HepG2 (cell line): Measurements from ENCODE around the gene EPB41L2.

Experiments used
- NFIB ChIP-seq: sonication (generic); formaldehyde crosslinking; IDR thresholded peaks from 2 replicates; pipeline ENCODE4 v1.9.0; 2021; ENCODE audit warnings: missing genetic modification reagents, mild to moderate bottlenecking, borderline replicate concordance
- NFRKB ChIP-seq: fragments of 450-650 bp; IDR thresholded peaks from 2 replicates; pipeline ENCODE4 v1.6.1; 2017
- RFXAP ChIP-seq: sonication (generic); formaldehyde crosslinking; IDR thresholded peaks from 2 replicates; pipeline ENCODE4 v1.4.0; 2020; ENCODE audit warnings: missing genetic modification reagents, borderline replicate concordance
- WIZ ChIP-seq: sonication (generic); formaldehyde crosslinking; IDR thresholded peaks from 2 replicates; pipeline ENCODE4 v1.5.1; 2020; ENCODE audit warnings: mild to moderate bottlenecking, missing genetic modification reagents
- TF ChIP-seq, protein P1 (sequence below): sonication (generic); formaldehyde crosslinking; IDR thresholded peaks from 2 replicates; pipeline ENCODE4 v1.4.0; 2020; ENCODE audit warnings: missing genetic modification reagents
- TF ChIP-seq, protein P2 (sequence below): sonication (generic); formaldehyde crosslinking; IDR thresholded peaks from 2 replicates; pipeline ENCODE4 v1.5.0; 2020; ENCODE audit warnings: mild to moderate bottlenecking, missing genetic modification reagents, moderate library complexity
- TF ChIP-seq, protein P3 (sequence below): sonication (generic); formaldehyde crosslinking; IDR thresholded peaks from 2 replicates; pipeline ENCODE4 v1.4.0; 2020; ENCODE audit warnings: missing genetic modification reagents, mild to moderate bottlenecking, borderline replicate concordance
- TF ChIP-seq, protein P4 (sequence below): sonication (generic); formaldehyde crosslinking; IDR thresholded peaks from 2 replicates; pipeline ENCODE4 v1.5.0; 2020; ENCODE audit warnings: missing genetic modification reagents, mild to moderate bottlenecking, borderline replicate concordance
- TF ChIP-seq, protein P5 (sequence below): IDR thresholded peaks from 2 replicates; pipeline ENCODE4 v1.6.1; 2016

DNA sequence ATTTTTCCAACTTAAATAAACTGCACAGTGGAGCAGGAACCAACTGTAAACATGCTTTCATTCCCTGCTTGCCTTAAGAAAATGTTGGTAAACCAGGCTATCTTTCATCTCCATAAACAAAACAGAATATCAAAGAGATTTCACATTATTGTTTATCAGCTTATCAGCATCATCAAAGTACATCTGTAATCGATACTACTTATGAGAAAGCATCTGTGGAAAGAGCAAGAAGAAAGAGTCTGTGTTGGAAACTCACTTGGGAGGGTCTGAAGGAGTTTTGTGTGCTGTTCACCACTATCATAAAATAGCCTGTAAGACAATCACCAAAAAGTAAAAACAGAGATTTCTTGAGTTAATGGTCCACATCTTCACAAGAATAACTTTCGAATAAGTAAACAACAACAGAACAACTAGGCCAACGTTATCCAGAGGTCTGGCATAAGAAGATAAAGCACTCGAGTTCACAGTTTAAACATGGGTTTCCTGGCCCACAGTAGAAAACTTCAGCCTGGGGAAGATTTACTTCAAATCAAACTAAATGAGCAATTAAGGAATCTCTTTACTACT, 47.9 kb downstream of the EPB41L2 start:
- TF ChIP-seq, protein P1, sequence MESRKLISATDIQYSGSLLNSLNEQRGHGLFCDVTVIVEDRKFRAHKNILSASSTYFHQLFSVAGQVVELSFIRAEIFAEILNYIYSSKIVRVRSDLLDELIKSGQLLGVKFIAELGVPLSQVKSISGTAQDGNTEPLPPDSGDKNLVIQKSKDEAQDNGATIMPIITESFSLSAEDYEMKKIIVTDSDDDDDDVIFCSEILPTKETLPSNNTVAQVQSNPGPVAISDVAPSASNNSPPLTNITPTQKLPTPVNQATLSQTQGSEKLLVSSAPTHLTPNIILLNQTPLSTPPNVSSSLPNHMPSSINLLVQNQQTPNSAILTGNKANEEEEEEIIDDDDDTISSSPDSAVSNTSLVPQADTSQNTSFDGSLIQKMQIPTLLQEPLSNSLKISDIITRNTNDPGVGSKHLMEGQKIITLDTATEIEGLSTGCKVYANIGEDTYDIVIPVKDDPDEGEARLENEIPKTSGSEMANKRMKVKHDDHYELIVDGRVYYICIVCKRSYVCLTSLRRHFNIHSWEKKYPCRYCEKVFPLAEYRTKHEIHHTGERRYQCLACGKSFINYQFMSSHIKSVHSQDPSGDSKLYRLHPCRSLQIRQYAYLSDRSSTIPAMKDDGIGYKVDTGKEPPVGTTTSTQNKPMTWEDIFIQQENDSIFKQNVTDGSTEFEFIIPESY (CRISPR knock-in tag): no peak
- no peak for TF ChIP-seq WIZ
- no peak for TF ChIP-seq NFIB
- TF ChIP-seq, protein P2, sequence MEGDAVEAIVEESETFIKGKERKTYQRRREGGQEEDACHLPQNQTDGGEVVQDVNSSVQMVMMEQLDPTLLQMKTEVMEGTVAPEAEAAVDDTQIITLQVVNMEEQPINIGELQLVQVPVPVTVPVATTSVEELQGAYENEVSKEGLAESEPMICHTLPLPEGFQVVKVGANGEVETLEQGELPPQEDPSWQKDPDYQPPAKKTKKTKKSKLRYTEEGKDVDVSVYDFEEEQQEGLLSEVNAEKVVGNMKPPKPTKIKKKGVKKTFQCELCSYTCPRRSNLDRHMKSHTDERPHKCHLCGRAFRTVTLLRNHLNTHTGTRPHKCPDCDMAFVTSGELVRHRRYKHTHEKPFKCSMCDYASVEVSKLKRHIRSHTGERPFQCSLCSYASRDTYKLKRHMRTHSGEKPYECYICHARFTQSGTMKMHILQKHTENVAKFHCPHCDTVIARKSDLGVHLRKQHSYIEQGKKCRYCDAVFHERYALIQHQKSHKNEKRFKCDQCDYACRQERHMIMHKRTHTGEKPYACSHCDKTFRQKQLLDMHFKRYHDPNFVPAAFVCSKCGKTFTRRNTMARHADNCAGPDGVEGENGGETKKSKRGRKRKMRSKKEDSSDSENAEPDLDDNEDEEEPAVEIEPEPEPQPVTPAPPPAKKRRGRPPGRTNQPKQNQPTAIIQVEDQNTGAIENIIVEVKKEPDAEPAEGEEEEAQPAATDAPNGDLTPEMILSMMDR: no peak
- TF ChIP-seq RFXAP (CRISPR knock-in tag): no peak
- TF ChIP-seq, protein P3, sequence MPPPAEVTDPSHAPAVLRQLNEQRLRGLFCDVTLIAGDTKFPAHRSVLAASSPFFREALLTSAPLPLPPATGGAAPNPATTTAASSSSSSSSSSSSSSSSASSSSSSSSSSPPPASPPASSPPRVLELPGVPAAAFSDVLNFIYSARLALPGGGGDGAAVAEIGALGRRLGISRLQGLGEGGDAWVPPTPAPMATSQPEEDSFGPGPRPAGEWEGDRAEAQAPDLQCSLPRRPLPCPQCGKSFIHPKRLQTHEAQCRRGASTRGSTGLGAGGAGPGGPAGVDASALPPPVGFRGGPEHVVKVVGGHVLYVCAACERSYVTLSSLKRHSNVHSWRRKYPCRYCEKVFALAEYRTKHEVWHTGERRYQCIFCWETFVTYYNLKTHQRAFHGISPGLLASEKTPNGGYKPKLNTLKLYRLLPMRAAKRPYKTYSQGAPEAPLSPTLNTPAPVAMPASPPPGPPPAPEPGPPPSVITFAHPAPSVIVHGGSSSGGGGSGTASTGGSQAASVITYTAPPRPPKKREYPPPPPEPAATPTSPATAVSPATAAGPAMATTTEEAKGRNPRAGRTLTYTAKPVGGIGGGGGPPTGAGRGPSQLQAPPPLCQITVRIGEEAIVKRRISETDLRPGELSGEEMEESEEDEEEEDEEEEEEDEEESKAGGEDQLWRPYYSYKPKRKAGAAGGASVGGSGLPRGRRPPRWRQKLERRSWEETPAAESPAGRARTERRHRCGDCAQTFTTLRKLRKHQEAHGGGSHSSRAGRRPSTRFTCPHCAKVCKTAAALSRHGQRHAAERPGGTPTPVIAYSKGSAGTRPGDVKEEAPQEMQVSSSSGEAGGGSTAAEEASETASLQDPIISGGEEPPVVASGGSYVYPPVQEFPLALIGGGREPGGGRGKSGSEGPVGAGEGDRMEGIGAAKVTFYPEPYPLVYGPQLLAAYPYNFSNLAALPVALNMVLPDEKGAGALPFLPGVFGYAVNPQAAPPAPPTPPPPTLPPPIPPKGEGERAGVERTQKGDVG (CRISPR knock-in tag): no peak
- TF ChIP-seq NFRKB: no peak
- TF ChIP-seq, protein P4, sequence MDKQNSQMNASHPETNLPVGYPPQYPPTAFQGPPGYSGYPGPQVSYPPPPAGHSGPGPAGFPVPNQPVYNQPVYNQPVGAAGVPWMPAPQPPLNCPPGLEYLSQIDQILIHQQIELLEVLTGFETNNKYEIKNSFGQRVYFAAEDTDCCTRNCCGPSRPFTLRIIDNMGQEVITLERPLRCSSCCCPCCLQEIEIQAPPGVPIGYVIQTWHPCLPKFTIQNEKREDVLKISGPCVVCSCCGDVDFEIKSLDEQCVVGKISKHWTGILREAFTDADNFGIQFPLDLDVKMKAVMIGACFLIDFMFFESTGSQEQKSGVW: no peak
- TF ChIP-seq, protein P5, sequence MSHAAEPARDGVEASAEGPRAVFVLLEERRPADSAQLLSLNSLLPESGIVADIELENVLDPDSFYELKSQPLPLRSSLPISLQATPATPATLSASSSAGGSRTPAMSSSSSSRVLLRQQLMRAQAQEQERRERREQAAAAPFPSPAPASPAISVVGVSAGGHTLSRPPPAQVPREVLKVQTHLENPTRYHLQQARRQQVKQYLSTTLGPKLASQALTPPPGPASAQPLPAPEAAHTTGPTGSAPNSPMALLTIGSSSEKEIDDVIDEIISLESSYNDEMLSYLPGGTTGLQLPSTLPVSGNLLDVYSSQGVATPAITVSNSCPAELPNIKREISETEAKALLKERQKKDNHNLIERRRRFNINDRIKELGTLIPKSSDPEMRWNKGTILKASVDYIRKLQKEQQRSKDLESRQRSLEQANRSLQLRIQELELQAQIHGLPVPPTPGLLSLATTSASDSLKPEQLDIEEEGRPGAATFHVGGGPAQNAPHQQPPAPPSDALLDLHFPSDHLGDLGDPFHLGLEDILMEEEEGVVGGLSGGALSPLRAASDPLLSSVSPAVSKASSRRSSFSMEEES (CRISPR knock-in tag): no peak
